ENCODE results near the gene PES1.

GRCh38 chr22:30559889-30560288, 31.8 kb downstream of the PES1 start:
- TF ChIP-seq CTCF (IDR thresholded peaks at IDR 0.05; ENCODE audit: insufficient read depth, low read depth, low read length) = no peak
- TF ChIP-seq EZH2 (IDR thresholded peaks at IDR 0.05; ENCODE audit: insufficient read depth, low read length) = no peak

Measured in astrocyte (in vitro differentiated cells and primary cell).